ENCODE measurements around the gene FOSL1.

The FOSL1 gene

GRCh38 chr11:65863889-65864705 is 36.1 kb downstream of the FOSL1 start:
- DNase-seq (ENCODE audit: low spot score) = no peak

- DNase-seq (ENCODE audit: low spot score) = no peak
These were observed 37.0 kb downstream of the FOSL1 start for GRCh38 chr11:65862941-65863888.

DNA sequence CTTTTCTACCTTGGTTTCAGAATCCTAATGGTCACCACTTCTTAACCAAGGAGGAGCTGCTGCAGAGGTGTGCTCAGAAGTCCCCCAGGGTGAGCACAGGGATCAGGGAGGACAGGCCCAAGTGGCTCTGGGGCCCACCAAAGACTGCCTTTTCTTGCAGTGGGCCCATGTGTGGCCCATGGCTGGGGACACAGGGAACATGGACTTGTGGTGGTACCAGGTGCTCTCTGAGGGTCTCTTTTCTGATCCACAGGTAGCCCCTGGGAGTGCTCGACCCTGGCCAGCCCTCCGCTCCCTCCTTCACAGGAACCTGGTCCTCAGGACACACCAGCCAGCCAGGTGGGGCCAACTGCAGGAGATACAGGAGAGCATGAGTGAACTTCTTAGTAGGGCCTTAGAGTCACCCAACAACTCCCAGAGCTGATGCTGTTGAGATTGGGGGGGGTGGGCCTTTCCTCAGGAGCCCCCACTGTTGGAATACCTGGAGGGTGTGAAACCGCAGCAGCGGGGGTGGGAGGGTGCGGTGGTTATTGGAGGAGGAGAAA is 37.9 kb downstream of the FOSL1 start:
- DNase-seq (ENCODE audit: low spot score) = no peak

- no peak for DNase-seq (ENCODE audit: low spot score)
These were observed 38.5 kb downstream of the FOSL1 start for GRCh38 chr11:65861533-65862183.

DNA sequence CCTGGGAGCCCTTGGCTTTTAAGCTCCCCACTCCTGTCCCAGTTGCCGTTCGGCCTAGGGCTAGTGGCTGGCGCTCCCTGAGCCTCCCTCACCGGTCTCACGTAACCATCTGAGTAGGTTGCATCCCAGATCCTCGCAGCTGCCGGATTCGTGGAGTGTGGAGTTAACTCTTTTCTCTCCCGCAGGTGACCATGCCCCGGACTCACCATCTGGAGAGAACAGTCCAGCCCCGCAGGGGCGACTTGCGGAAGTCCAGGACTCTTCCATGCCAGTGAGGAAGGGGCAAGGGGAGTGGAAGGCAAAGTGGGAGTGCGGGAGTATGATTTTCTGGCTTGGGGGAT is 39.1 kb downstream of the FOSL1 start:
- DNase-seq (ENCODE audit: low spot score) = no peak

- DNase-seq (ENCODE audit: low spot score) = peak; percentile 98
These were observed 39.7 kb downstream of the FOSL1 start, which contains the start of gene MUS81 for GRCh38 chr11:65860278-65861164. Gene MUS81, plus strand, starts transcription at chr11:65860433. Its CDS starts 321 bp downstream, at chr11:65860754.

- DNase-seq (ENCODE audit: low spot score) = no peak
These were observed 40.3 kb downstream of the FOSL1 start for GRCh38 chr11:65859812-65860277.

GRCh38 chr11:65859095-65859811 is 40.9 kb downstream of the FOSL1 start:
- DNase-seq (ENCODE audit: low spot score) = peak; percentile 100

GRCh38 chr11:65858681-65859087 is 41.5 kb downstream of the FOSL1 start:
- no peak for DNase-seq (ENCODE audit: low spot score)

DNA sequence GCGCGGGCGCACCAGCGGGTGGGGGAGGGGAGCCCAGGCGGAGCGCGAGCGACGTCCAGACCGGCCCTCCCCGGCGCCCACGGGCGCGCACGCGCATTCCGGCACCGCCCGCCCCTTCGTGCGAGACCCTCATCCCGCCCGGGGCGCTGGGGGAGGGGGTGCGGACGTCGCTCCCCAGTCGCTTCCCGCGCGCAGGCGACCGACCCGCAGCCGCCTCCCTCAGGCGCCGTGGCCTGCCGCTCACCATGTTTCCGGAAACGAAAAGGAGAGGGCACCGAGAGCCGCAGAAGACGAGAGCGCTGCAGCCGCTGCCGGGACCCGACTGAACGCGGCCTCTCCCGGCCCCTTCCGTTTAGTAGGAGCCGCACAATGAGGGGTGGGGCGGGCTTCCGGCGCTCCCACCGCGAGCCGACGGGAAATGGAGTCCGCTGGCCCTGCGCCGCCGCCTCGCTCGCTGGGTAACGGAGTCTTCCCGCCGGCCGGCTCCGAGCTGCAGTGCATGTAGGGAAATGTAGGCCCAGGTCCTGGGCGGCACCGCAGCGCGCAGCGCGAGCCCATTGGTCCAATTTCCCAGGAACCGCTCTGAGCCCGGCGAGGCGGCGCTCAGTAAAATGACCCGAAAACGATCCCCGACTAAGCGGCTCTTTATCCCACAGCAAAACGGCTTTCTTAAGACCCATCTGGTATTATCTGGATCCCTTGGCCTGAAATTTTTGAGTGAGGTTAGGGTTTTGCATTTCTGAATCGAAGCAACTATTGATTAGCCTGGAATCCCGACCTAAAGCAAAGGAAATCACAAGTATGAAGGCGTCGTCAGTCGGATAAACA is 42.1 kb downstream of the FOSL1 start, which contains the start of gene CFL1:
TSS of gene CFL1 (minus strand) at position 328 of the 828 bp plus-strand sequence. CDS start at position 247, 81 bp downstream.
- peak; percentile 96 for DNase-seq (ENCODE audit: low spot score)

- DNase-seq (ENCODE audit: low spot score) = no peak
These were observed 42.7 kb downstream of the FOSL1 start for GRCh38 chr11:65857500-65857852.

- DNase-seq (ENCODE audit: low spot score) = peak; percentile 74
These were observed 43.3 kb downstream of the FOSL1 start for GRCh38 chr11:65856689-65857499.

GRCh38 chr11:65855927-65856363 is 44.2 kb downstream of the FOSL1 start:
- DNase-seq (ENCODE audit: low spot score) = peak; percentile 9

GRCh38 chr11:65854852-65855837 is 45.0 kb downstream of the FOSL1 start:
- DNase-seq (ENCODE audit: low spot score) = no peak

DNA sequence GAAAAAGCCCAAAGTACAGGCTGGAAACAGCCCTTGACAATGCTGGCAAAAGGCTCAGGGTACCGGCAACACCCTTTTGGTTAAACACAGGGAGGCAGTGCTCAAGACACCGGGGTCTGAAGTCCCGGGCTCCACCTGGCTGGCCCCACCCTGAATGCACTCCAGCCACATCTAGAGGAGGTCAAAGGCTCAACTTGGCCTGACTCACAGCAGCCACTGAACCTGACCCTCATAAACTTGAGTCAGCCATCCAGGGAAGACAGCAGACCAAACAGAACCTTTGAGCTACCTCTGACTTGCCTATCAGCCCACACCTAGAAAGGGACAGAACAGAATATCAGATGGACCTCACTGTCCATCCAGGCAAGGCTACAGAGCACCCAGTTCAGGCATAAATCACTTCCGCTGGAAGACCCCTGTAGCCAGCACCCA is 46.0 kb downstream of the FOSL1 start:
- peak; percentile 11 for DNase-seq (ENCODE audit: low spot score)

GRCh38 chr11:65853246-65853979 is 46.8 kb downstream of the FOSL1 start:
- DNase-seq (ENCODE audit: low spot score) = peak; percentile 17
